Measurements from ENCODE around the gene CCDC180.

CCDC180 gene

GRCh38 chr9:97305501-97306298 lies 1.8 kb upstream of the CCDC180 start:
- Histone ChIP-seq H3K9ac (ENCODE audit: insufficient read length) (no peak overlapping the region), H3K27ac (no peak overlapping the region), H3K4me3 (no peak overlapping the region), H3K9me3 (ENCODE audit: low read depth, low read length) (no peaks in the 10 kb centered on the region; the same call in 1 of the 2 replicates), H3K36me3 (ENCODE audit: insufficient read depth, low read length) (no peaks in the 10 kb centered on the region)
- TF ChIP-seq EZH2 (IDR thresholded peaks at IDR 0.05) (no peak), FOXP2 (optimal IDR thresholded peaks at IDR 0.05; ENCODE audit: control extremely low read depth, extremely low read length, insufficient read depth) (no peak), POLR2AphosphoS5 (IDR thresholded peaks at IDR 0.05; ENCODE audit: borderline replicate concordance, low read depth, low read length) (no peak)
- no peak for DNase-seq (ENCODE audit: low read depth, low spot score)

- Histone ChIP-seq H3K9me3 (ENCODE audit: low read depth, low read length) (no peaks in the 10 kb centered on the region; the same call in 1 of the 2 replicates), H3K4me3 (no peak overlapping the region), H3K9ac (ENCODE audit: insufficient read length) (no peak overlapping the region), H3K36me3 (ENCODE audit: insufficient read depth, low read length) (no peaks in the 10 kb centered on the region), H3K27ac (no peak overlapping the region)
- DNase-seq (ENCODE audit: low read depth, low spot score): no peak
- TF ChIP-seq FOXP2 (optimal IDR thresholded peaks at IDR 0.05; ENCODE audit: control extremely low read depth, extremely low read length, insufficient read depth): no peak
Observed at GRCh38 chr9:97307091-97307490, 368 bp upstream of the CCDC180 start.

GRCh38 chr9:97309260-97309659 lies 1.8 kb downstream of the CCDC180 start:
- no peak for TF ChIP-seq POLR2AphosphoS5 (IDR thresholded peaks at IDR 0.05; ENCODE audit: borderline replicate concordance, low read depth, low read length)
- no peak for TF ChIP-seq EZH2 (IDR thresholded peaks at IDR 0.05)
- no peak for TF ChIP-seq FOXP2 (optimal IDR thresholded peaks at IDR 0.05; ENCODE audit: control extremely low read depth, extremely low read length, insufficient read depth)
- no peaks in the 10 kb centered on the region; the same call in 1 of the 2 replicates for H3K9me3 ChIP-seq (ENCODE audit: low read depth, low read length)
- no peaks in the 10 kb centered on the region; the same call in 1 of the 2 replicates for H3K36me3 ChIP-seq (ENCODE audit: insufficient read depth, low read length)
- no peak overlapping the region for H3K27ac ChIP-seq
- DNase-seq (ENCODE audit: low read depth, low spot score): no peak
- no peak overlapping the region for H3K4me3 ChIP-seq
- no peak overlapping the region for H3K9ac ChIP-seq (ENCODE audit: insufficient read length)

- Histone ChIP-seq H3K27ac (no peak overlapping the region), H3K4me3 (no peak overlapping the region), H3K9me3 (ENCODE audit: low read depth, low read length) (no peaks in the 10 kb centered on the region), H3K36me3 (ENCODE audit: insufficient read depth, low read length) (no peaks in the 10 kb centered on the region; the same call in 1 of the 2 replicates), H3K9ac (ENCODE audit: insufficient read length) (no peak overlapping the region)
- TF ChIP-seq FOXP2 (optimal IDR thresholded peaks at IDR 0.05; ENCODE audit: control extremely low read depth, extremely low read length, insufficient read depth): no peak
- no peak for TF ChIP-seq EZH2 (IDR thresholded peaks at IDR 0.05)
- no peak for DNase-seq (ENCODE audit: low read depth, low spot score)
Observed at GRCh38 chr9:97310023-97310422, 2.6 kb downstream of the CCDC180 start.

GRCh38 chr9:97310896-97311295 lies 3.4 kb downstream of the CCDC180 start:
- TF ChIP-seq EZH2 (IDR thresholded peaks at IDR 0.05) (no peak), FOXP2 (optimal IDR thresholded peaks at IDR 0.05; ENCODE audit: control extremely low read depth, extremely low read length, insufficient read depth) (no peak), POLR2AphosphoS5 (IDR thresholded peaks at IDR 0.05; ENCODE audit: borderline replicate concordance, low read depth, low read length) (no peak)
- Histone ChIP-seq H3K9ac (ENCODE audit: insufficient read length) (no peak overlapping the region), H3K9me3 (ENCODE audit: low read depth, low read length) (no peaks in the 10 kb centered on the region), H3K27ac (no peak overlapping the region), H3K36me3 (ENCODE audit: insufficient read depth, low read length) (no peaks in the 10 kb centered on the region; the same call in 1 of the 2 replicates), H3K4me3 (no peak overlapping the region)
- no peak for DNase-seq (ENCODE audit: low read depth, low spot score)

GRCh38 chr9:97311798-97312500 lies 4.5 kb downstream of the CCDC180 start:
- Histone ChIP-seq H3K36me3 (ENCODE audit: insufficient read depth, low read length) (no peaks in the 10 kb centered on the region; the same call in 1 of the 2 replicates), H3K9ac (ENCODE audit: insufficient read length) (no peak overlapping the region), H3K9me3 (ENCODE audit: low read depth, low read length) (no peaks in the 10 kb centered on the region), H3K4me3 (no peak overlapping the region), H3K27ac (no peak overlapping the region)
- no peak for DNase-seq (ENCODE audit: low read depth, low spot score)
- TF ChIP-seq FOXP2 (optimal IDR thresholded peaks at IDR 0.05; ENCODE audit: control extremely low read depth, extremely low read length, insufficient read depth) (no peak), POLR2AphosphoS5 (IDR thresholded peaks at IDR 0.05; ENCODE audit: borderline replicate concordance, low read depth, low read length) (no peak)

GRCh38 chr9:97312556-97312955 lies 5.1 kb downstream of the CCDC180 start:
- no peaks in the 10 kb centered on the region; the same call in 1 of the 2 replicates for H3K36me3 ChIP-seq (ENCODE audit: insufficient read depth, low read length)
- H3K9me3 ChIP-seq (ENCODE audit: low read depth, low read length): no peaks in the 10 kb centered on the region
- no peak overlapping the region for H3K27ac ChIP-seq
- H3K9ac ChIP-seq (ENCODE audit: insufficient read length): no peak overlapping the region
- DNase-seq (ENCODE audit: low read depth, low spot score): no peak
- TF ChIP-seq EZH2 (IDR thresholded peaks at IDR 0.05) (no peak), POLR2AphosphoS5 (IDR thresholded peaks at IDR 0.05; ENCODE audit: borderline replicate concordance, low read depth, low read length) (no peak)
- H3K4me3 ChIP-seq: no peak overlapping the region

GRCh38 chr9:97313243-97313642 lies 5.8 kb downstream of the CCDC180 start:
- TF ChIP-seq POLR2AphosphoS5 (IDR thresholded peaks at IDR 0.05; ENCODE audit: borderline replicate concordance, low read depth, low read length) (no peak), FOXP2 (optimal IDR thresholded peaks at IDR 0.05; ENCODE audit: control extremely low read depth, extremely low read length, insufficient read depth) (no peak), EZH2 (IDR thresholded peaks at IDR 0.05) (no peak)
- no peaks in the 10 kb centered on the region; the same call in 1 of the 2 replicates for H3K36me3 ChIP-seq (ENCODE audit: insufficient read depth, low read length)
- no peak overlapping the region for H3K9ac ChIP-seq (ENCODE audit: insufficient read length)
- no peak overlapping the region for H3K27ac ChIP-seq
- no peak for DNase-seq (ENCODE audit: low read depth, low spot score)
- no peaks in the 10 kb centered on the region for H3K9me3 ChIP-seq (ENCODE audit: low read depth, low read length)
- no peak overlapping the region for H3K4me3 ChIP-seq
